ENCODE data around the gene SIPA1L3. TPM values are rescaled to one million over a fixed set of nuclear protein-coding genes. Genes with fewer than 3 reads are reported as not detected.
A peak's percentile ranks its signal among the peaks of the same experiment; 100 is the strongest.
"Not testable (repeated sequence)": the region's sequence is repeated elsewhere in the genome, so short reads cannot be mapped to it uniquely, and the experiment has no call there.

The SIPA1L3 gene
- total and polyA plus RNA-seq, 2 experiments from 2014 or later = 15.7 to 54.1 TPM

GRCh38 chr19:37864501-37864900 lies 42.5 kb upstream of the SIPA1L3 start (continued):
- TF ChIP-seq ZNF462 (CRISPR knock-in tag; IDR thresholded peaks at IDR 0.05) = no peak

DNA sequence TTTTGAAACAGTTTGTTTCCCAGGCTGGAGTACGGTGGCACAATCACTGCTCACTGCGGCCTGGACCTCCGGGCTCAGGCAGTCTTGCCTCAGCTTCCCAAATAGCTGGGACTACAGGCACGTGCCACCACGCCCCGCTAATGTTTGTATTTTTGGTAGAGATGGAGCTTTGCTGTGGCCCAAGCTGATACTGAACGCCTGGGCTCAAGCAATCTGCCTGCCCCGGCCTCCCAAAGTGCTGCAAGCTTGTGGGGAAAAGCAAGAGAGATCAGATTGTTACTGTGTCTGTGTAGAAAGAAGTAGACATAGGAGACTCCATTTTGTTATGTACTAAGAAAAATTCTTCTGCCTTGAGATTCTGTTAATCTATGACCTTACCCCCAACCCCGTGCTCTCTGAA lies 41.1 kb upstream of the SIPA1L3 start:
- H3K9me2 ChIP-seq (ENCODE audit: insufficient read depth); H3K27ac Mint-ChIP-seq: not testable (repeated sequence)

DNA sequence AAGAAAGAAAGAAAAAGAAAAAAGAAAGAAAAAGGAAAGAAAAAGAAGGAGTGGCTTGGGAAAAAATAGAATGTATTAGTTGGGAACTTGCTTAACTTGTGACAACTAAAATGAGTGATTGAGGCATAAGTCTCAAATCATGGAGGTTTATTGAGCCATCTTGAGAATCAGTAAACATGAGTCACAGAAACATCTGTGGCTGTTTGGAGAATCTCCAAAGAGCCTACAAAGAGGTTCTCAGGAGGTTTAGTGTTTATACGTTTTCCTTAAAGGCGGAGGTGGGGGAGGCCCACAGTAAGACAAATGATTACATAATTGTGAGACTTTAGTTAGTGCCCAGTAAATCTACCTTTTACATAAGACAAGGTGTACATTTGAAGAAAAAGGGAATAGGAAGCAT lies 39.2 kb upstream of the SIPA1L3 start:
- Mint-ChIP-seq H3K9me3 (peaks cover 47% of the 10 kb centered on the region), H3K4me3 (no peak overlapping the region), H3K36me3 (ENCODE audit: low read depth) (peaks cover 26% of the 10 kb centered on the region), H3K27me3 (ENCODE audit: insufficient read depth, low read depth, poor library complexity) (peaks cover 4% of the 10 kb centered on the region), H3K4me1 (peaks cover 18% of the 10 kb centered on the region), H3K27ac (no peak overlapping the region)
- no peak overlapping the region for H3K4me2 ChIP-seq
- H3K79me2 ChIP-seq (replicated peaks; ENCODE audit: insufficient read depth) = no peaks in the 10 kb centered on the region
- ATAC-seq (no peak), DNase-seq (ENCODE audit: low spot score) (no peak)
- H3K27me3 ChIP-seq (ENCODE audit: insufficient read depth) = no peaks in the 10 kb centered on the region
- H3K27ac ChIP-seq (ENCODE audit: low read depth) = no peak overlapping the region
- no peaks in the 10 kb centered on the region for H4K20me1 ChIP-seq (replicated peaks; ENCODE audit: insufficient read depth)
- no peak overlapping the region for H3K4me3 ChIP-seq
- 0 out of 2 replicates have a peak, but pooled peaks cover 4% of the 10 kb centered on the region for H3F3A ChIP-seq (replicated peaks; ENCODE audit: low read depth)
- H3K4me1 ChIP-seq (ENCODE audit: insufficient read depth) = peaks cover 20% of the 10 kb centered on the region
- H3K36me3 ChIP-seq (ENCODE audit: insufficient read depth) = no peaks in the 10 kb centered on the region; the same call in 1 of the 2 replicates
- peaks cover 3% of the 10 kb centered on the region; the same call in 1 of the 2 replicates for H3K9me2 ChIP-seq (ENCODE audit: insufficient read depth)
- no peak overlapping the region for H2AFZ ChIP-seq
- TF ChIP-seq ZNF331 (CRISPR knock-in tag; IDR thresholded peaks at IDR 0.05; ENCODE audit: low read depth) (no peak), STAT1 (IDR thresholded peaks at IDR 0.05; ENCODE audit: unreplicated experiment) (no peak), ETS1 (IDR thresholded peaks at IDR 0.05) (no peak), CREB1 (CRISPR knock-in tag; IDR thresholded peaks at IDR 0.05; ENCODE audit: low read depth) (no peak), JUNB (IDR thresholded peaks at IDR 0.05; ENCODE audit: unreplicated experiment) (no peak), ZNF114 (CRISPR knock-in tag; IDR thresholded peaks at IDR 0.05) (no peak), POLR2AphosphoS5 (IDR thresholded peaks at IDR 0.05; ENCODE audit: low read depth) (no peak), EZH2phosphoT487 (IDR thresholded peaks at IDR 0.05; ENCODE audit: unreplicated experiment) (no peak)
- TF ChIP-seq, protein P1, sequence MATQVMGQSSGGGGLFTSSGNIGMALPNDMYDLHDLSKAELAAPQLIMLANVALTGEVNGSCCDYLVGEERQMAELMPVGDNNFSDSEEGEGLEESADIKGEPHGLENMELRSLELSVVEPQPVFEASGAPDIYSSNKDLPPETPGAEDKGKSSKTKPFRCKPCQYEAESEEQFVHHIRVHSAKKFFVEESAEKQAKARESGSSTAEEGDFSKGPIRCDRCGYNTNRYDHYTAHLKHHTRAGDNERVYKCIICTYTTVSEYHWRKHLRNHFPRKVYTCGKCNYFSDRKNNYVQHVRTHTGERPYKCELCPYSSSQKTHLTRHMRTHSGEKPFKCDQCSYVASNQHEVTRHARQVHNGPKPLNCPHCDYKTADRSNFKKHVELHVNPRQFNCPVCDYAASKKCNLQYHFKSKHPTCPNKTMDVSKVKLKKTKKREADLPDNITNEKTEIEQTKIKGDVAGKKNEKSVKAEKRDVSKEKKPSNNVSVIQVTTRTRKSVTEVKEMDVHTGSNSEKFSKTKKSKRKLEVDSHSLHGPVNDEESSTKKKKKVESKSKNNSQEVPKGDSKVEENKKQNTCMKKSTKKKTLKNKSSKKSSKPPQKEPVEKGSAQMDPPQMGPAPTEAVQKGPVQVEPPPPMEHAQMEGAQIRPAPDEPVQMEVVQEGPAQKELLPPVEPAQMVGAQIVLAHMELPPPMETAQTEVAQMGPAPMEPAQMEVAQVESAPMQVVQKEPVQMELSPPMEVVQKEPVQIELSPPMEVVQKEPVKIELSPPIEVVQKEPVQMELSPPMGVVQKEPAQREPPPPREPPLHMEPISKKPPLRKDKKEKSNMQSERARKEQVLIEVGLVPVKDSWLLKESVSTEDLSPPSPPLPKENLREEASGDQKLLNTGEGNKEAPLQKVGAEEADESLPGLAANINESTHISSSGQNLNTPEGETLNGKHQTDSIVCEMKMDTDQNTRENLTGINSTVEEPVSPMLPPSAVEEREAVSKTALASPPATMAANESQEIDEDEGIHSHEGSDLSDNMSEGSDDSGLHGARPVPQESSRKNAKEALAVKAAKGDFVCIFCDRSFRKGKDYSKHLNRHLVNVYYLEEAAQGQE (IDR thresholded peaks at IDR 0.05; ENCODE audit: unreplicated experiment) = no peak

More for the DNA sequence above, 41.1 kb upstream of the SIPA1L3 start:
- H3K4me3 ChIP-seq; ATAC-seq; H3K36me3 ChIP-seq (ENCODE audit: insufficient read depth); H3K79me2 ChIP-seq (replicated peaks; ENCODE audit: insufficient read depth); H3F3A ChIP-seq (replicated peaks; ENCODE audit: low read depth); H3K27me3 Mint-ChIP-seq (ENCODE audit: insufficient read depth, low read depth, poor library complexity); H3K4me3 Mint-ChIP-seq; H4K20me1 ChIP-seq (replicated peaks; ENCODE audit: insufficient read depth); H3K27me3 ChIP-seq (ENCODE audit: insufficient read depth): not testable (repeated sequence)
- Histone ChIP-seq H2AFZ (peak overlapping the region; percentile 91), H3K27ac (ENCODE audit: low read depth) (peak overlapping the region; percentile 93), H3K4me1 (ENCODE audit: insufficient read depth) (peaks cover 20% of the 10 kb centered on the region), H3K4me2 (peak overlapping the region; percentile 65)
- peak; percentile 26 for DNase-seq (ENCODE audit: low spot score)
- Mint-ChIP-seq H3K36me3 (ENCODE audit: low read depth) (peaks cover 14% of the 10 kb centered on the region), H3K4me1 (peaks cover 18% of the 10 kb centered on the region), H3K9me3 (peaks cover 29% of the 10 kb centered on the region)

Data from GM23338 (cell line).